Activated CD4-positive, alpha-beta T cell treated with anti-CD3 and anti-CD28 coated beads, Interleukin-2, amount 50 U/mL, for 24 hours (primary cell): ENCODE results near the gene ID3.
"Not testable (repeated sequence)": the region's sequence is repeated elsewhere in the genome, so short reads cannot be mapped to it uniquely, and the experiment has no call there.

Experiments used
- DNase-seq, 2 donors: peaks; one replicate each; pipeline ENCODE4 v3.0.0-alpha.2; 2020; ENCODE audit warnings: low read depth in 1 of 2, low spot score in 1 of 2

Gene ID3

DNA sequence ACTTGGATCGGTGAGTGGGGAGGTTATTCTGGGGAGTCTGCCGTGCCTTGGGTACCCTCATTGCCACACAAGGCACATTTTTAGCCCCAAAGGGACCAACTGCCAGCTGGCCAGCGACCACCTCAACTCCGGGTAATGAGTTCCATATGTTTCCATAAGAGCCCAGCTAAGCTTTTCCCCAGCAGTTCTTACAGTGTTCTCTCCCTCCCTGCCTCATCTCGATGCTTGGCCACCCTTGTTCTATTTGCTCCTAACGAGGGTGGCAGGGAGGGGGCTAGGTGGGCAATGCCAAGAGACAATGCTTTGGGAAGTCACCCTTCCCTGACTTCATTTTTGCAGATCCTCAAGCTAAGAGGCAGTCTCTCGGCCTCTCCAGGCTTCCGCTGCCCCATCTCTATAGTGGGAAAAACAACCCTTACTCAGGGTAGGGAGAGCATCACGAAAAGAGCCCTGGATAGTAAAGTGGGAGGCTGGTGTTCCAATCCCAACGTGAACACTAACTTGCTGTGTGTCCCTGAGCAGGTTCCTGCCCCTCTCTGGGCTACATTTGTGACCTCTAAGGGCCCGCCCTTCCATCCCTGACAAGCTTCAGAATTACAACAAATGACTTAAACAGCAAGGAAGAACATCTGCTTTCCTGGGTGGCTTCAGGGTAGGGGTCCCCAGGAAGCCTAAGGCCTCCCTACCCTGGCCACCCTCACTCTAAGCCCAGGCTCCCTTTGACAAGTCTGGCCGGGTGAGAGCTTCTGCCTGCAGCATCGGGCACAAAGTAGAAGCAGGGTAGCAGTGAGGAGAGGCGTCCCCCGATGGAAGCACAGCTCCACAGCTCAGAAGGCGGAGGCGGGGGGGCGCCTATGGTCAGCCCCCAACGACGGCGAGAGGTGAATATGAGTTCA lies 5.8 kb downstream of the ID3 start:
- no peak for DNase-seq

DNA sequence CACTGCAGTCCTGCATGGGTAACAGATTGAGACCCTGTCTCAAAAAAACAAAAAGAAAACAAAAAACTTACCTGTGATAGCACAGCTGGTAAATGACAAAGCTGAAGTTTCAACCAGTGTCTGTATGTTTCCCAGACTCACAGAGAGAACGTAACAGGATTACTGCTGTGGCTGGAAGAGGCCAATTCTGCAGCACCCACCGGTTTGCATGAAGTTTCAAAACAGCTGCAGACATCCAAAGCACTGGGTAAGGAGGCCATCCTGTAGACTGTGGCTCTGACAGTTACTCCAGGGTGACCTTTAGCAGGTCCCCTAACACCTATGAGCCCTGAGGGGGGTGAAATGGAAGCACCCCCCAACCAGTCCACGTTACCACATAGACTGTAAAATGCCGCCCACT lies 7.5 kb downstream of the ID3 start:
- DNase-seq, result no peak

DNA sequence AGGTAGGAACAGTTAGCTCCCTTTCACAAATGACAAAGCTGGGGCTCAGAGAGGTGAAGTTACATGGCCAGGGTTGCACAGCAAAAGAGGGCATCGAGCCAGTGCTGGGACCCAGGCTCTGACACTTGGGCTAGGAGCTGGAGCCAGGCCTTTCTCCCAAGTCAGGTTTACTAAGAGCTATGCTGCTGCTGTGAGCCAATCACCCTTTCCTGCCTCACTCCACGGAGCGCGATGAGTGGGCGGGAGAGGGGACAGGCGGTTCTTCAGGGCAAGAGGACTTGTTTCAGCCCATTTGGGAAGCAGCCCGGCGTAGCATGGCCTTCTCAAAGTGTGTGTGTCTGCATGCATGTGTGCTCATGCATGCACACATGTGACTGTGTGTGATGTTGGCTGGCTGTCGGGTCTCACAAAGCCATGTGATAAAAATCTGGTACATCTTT lies 10.6 kb downstream of the ID3 start:
- no peak for DNase-seq

DNA sequence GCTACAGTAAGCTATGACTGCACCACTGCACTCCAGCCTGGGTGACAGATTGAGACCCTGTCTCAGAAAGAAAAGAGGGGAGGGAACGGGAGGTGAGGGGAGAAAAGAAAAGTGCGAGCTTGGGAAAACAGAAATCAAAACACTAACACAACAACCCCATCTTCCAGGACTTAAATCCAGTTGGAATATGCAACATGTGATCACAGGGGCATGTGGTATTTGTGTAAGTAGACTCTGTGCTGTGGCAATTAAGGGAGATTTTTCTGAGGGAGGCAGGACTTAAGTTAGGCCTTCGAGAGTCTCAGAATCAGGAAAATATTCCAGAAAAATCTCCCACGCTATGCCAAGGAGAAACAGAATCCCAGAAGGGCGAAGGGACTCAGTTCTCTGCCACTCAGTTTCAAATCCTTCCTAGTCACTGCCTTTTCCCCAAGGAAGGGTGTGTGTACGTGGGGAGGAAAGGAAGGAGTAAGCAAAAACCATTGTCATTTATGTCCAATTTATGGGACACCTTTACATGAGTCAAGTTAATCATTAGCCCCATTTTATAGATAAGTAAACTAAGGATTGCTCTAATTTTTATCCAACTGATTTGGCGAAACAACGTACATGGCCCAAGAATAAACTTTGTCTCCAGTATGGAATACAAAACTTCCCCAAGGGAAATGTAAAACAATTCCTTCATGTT lies 12.3 kb downstream of the ID3 start:
- no peak for DNase-seq

DNA sequence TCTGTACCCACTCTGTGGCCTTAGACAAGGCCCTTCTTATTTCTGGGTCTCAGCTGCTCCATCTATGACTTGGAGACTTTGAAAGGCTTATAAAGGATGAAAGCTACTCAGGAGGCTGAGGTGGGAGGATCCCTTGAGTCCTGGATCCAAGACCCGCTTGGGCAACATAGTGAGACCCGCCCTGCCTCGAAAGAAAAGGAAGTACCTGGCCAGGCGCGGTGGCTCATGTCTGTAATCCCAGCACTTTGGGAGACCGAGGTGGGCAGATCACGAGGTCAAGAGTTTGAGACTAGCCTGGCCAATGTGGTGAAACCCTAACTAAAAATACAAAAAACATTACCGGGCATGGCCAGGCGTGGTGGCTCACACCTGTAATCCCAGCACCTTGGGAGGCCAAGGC lies 13.4 kb downstream of the ID3 start:
- DNase-seq, result no peak

DNA sequence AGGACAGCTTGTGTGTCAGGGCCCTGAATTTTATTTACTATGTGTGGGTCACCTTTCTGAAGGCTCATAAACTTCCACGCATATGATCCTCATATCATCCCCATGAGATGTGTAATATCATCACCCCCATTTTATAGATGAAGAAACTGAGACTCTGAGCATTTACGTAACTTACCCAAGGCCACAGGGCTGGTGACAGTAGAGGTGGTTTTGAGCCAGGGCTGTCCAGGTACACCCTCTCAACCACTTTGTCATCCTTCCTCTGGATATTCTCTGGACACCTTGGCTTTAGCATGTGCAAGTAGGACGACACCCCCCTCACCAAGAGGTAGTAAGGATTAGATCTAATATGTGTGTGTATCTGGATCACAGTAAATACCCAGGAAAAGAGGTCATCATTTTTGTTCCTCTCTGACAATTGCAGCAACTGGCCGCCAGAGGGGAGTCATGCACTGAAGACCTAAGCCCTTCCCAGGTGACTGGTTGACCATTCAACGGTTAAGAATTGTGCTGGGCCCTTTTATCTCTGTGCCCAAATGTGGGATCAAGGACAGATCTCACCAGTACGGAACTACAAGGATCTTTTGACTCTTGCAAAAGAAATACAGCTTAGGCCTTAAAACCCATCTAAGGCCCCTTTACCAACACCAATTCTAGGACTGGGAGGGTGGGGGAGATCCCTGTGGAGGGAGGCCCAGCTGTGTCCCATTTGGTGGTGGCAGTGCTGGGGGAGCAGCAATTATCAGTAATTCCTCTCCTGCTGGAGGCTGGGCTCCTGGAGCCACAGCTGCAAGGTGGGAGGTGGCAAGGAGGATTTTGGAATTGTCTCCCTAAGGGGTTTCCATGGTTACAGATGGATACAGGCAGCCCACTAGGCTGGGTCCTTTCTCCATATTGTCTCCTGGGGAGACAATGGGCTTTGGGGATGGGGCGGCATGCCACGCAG lies 14.6 kb downstream of the ID3 start:
- peak in 1 of 2 donors; percentile 68 for DNase-seq

DNA sequence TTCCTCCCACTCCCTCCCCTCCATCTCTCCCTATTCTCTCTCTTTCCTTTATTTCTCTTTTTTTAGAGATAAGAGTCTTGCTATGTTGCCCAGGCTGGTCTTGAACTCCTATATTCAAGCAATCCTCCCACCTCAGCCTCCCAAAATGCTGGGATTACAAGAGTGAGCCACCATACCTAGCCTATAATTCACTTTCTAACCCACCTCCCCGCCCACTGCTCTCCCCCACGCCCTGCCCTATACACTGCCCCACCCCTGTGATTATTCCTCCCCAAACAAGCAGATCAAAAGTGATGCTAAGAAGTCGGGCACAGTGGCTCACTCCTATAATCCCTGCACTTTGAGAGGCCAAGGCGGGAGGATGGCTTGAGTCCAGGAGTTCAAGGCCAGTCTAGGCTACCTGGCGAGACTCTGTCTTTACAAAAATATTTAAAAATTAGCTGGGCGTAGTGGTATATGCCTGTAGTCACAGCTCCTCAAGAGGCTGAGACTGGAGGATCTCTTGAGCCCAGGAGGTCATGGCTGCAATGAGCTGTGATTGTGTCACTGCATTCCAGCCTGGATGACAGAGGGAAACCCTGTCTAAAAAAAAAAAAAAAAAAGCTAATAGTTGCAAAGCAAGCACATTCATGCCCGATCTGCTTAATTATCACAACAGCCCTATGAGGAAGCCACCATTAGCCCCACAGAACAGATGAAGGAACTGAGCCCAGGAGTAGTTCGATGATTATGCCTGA lies 15.4 kb downstream of the ID3 start:
- DNase-seq, result no peak

DNA sequence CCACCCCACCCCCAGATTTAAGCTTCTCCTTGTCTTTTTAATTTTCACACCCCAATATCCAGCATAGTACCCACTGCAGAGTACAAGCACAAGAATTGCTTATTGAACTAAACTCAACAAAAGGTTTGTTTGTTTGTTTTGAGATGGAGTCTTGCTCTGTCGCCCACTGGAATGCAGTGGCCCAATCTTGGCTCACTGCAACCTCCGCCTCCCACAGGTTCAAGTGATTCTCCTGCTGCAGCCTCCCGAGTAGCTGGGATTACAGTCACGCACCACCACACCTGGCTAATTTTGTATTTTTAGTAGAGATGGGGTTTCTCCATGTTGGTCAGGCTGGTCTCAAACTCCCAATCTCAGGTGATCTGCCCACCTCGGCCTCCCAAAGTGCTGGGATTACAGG lies 16.4 kb downstream of the ID3 start:
- DNase-seq, result not testable (repeated sequence)

DNA sequence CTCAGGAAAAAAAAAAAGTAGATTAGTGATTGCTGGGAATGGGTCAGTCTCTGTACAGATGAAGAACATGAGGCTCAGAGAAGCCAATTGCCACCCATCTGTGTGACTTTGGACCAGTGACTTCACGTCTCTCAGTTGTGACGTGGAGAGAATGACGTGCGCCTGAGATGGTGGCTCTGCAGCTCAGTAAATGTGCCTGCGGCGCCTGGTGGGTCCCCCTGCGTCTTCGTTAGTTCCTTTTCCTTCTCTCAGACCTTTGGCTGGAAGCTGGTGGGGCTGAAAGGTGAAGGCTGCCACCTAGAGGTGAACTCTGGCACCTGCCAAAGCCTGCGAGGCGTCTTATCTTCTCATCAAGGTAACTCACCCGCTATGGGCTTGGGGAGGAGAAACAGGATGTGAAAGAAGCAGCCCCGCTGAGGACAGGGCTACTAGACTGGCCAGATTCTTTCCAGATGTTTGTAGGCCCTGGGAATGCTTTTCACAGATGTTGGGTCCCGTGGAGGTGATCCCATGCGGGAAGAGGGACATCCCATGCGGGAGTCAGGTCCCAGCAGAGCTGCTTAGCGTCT lies 19.5 kb downstream of the ID3 start:
- DNase-seq, result peak; percentile 77 to 89

DNA sequence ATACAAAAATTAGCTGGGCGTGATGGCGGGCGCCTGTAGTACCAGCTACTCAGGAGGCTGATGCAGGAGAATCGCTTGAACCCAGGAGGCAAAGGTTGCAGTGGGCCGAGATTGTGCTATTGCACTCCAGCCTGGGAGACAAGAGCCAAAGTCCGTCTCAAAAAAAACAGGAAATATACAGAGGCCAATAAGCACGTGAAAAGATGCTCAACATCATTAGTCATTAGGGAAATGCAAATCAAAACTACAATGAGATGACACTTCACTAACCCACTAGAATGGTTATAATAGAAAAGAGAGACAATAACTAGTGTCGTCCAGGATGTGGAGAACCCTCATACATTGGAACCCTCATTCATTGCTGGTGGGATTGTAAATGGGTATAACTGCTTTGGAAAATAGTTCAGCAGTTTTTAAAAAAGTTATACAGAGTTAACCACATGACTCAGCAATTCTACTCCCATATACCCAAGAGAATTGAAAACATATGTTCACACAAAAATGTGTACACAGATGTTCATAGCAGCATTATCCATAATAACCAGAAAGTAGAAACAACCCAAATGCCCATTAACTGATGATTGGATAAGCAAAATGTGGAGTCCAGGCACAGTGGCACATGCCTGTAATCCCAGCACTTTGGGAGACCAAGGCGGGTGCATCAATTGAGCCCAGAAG lies 21.9 kb downstream of the ID3 start:
- no peak for DNase-seq

DNA sequence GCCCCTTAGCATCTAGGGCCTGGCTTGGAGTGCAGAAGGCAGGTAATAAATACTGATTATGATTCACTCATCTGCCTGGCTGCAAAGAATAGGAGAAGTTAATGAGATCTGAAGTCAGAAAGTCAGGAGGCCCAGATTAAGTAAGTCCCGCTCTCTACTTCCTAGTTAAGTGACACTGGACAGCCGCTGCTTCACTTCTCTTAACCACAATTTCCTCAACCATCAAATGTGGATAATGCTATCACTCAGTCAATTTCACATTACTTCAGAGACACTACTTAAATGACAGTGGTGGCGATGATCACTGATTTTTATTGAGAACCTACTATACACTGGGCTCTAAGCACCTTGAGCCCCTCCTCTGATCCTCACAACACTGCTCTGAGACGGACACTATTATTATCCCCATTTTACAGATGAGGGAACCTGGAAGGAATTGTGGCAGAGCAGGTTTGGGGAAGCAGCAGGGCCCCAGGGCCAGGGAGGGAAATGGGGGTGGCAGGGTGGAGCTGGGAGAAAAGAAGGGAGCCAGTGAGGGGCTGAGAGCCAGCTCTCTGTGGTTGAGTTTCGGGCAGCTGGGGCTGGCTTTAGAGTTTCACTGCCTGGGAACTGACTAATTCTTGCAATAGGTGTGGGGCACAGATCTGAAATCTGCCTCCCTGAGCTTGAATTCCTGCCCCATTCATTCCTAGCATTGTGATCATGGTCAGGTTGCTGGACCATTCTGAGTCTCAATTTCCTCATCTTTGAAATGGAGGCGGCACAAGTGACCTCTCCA lies 25.9 kb downstream of the ID3 start:
- DNase-seq, result no peak

DNA sequence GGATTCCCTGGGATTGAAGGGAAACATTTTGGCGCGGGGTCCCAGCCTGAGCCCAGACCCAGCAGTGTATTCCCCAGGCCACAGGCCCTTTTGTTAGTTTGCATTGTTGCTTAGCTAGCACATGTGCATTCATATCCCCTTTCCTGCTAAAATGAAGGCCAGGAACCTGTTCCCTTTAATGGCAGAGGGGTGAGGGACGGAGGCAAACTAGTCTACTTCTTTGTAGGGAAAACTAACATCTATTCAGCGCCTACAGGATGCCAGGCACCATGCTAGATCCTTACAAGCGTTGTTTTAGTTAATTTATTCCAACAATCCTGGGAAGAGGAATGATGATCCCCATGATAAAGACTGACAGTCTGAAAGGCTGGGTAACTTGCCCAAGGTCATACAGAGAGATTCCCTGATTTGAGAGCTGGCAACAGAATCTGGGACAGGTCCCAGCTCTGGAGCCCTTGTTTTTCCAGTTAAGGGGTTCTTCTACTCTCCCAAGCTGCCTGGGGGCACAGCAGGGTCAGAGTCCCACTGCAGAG lies 27.7 kb downstream of the ID3 start:
- DNase-seq, result no peak

DNA sequence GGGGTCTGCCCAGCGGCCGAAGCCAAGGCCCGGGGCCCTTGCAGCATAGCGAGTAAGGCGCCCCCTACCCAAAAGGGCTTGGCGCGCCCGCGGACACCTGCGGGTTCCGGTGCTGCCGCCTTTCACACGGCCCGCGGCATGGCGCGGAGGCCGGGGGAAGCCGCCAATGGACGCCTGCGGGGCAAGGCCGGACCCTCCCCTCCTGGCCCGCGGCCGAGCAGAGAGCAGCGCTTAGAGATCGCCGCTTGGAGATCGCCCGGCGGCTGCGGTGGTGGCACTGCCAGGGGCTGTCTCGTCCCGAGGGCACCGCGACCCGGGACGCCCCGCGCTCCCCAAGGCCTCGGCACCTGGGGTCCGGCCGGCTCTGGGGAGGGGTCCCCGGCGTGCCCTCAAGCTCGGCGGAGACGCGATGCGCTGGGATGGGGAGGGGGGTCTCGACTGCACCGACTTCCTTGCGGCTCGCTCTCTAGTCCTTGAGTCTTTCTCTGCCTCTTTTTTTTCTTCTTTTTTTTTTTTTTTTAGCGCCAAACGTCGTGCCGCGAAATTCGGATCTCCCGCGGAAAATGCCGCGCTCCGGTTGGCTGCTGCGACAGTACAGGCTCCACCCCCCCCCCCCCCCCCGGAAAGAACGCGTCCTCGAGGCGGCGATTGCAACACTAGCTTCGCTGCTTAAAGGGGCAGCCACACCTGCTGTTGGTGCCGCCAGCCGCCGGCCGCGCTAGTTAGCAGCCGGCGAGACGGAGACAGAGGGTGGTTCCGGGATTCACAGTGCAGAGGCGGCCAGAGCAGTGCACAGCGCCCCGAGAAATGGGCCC lies 28.3 kb downstream of the ID3 start, which contains the start of gene E2F2:
Gene E2F2, minus strand, starts transcription at position 487 of the 815 bp plus-strand sequence. Its CDS starts 440 bp downstream, at position 47.
- DNase-seq, result peak; percentile 52 to 72

DNA sequence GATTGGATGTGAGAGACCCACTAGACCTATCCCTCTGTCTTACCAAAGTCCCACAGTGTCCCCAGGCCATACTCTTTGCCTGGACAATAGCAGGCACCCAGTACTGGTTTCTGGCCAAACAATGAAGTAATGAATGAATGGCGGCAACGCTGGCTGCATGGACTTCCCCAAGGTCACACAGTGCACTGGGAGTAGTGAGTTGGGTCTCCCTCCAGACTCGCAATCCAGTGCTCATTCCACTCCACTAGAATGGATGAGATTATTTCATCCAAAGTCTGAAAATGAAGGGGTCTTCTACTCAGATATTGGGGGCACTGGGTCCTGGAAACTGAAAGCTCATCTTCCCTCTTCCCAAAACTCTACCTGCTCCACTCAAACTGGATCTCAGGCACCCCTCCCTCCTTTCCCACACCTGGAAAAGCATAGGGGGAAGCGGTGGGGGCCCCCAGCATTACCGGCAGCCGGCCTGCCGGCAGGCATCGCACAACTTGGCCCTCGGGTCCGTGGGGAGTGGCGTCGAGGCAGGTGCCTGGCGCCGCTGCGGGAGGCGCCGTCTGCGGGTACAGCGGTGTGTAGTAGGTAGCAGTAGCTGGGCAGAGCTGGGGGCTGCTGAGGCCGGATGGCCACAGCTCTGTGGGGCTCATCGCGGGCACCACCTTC lies 29.1 kb downstream of the ID3 start:
- no peak for DNase-seq

DNA sequence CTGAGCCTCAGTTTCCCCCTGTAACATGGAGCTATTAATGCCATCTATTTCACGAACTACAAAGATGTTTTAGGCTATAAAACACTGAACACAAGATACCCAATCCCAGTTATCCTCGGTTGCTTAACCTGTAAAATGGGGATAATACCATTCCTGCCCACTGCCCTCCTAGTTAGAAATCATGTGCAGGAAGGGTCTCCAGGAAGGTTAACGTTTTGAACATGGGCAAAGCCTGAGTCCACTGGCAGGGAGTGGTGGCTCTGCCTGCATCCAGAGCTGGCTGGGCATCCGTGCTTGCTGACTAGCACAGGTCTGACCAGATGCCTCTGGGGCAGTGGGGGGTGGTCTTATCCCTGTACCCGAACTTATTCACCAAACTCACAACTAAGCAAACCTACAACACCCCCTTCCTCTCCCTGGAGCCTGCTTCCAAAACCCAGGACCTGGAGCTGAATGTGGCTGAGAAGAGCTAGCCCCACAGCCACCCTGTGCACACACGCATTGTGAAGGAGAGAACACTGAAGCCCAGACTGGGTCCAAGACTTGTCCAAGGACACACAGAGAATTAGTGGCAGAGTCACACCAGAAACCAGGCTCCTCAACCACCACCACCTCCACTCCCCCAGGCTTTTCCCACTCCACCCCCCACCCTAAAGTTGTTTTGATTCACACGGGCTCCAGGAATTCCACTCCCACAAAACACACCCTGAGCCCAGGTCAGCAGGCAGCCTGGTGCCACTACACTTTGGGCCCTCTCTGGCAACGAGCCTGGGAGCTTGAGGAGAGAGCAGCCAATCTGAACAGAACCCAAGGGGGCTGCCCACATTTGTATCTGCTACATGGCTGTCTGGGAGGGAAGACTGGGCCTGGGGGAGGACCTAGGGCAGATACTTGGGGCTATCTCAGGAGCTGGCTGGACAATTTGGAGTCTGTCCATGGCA lies 29.9 kb downstream of the ID3 start:
- no peak for DNase-seq
